Keratinocyte (primary cell): Measurements from ENCODE around the gene PLXNA1. TPM values are rescaled to one million over a fixed set of nuclear protein-coding genes. Genes with fewer than 3 reads are reported as not detected.

Experiments
- DNase-seq: peaks from one replicate; pipeline ENCODE4 v3.0.0-alpha.2; 2011; ENCODE audit warnings: low read depth, missing footprints, low spot score
- FAIRE-seq: peaks from 2 replicates; lab custom pipeline; 2011; peaks lifted over from hg19 to GRCh38; lab: Jason Lieb, UNC
- H2AFZ ChIP-seq: 2 replicates; pipeline ENCODE4 v1.6.0; 2012; ENCODE audit warnings: low read length, control low read depth, inconsistent platforms; ENCODE audit not compliant: control insufficient read depth
- H3K27ac ChIP-seq: 2 replicates; pipeline ENCODE4 v1.5.1; 2011; ENCODE audit warnings: low read length; ENCODE audit not compliant: control insufficient read depth, insufficient read depth
- H3K27me3 ChIP-seq: 3 replicates; pipeline ENCODE4 v1.6.0; 2011; ENCODE audit warnings: low read length; ENCODE audit not compliant: control insufficient read depth, insufficient read depth; ENCODE audit errors: extremely low read depth
- H3K36me3 ChIP-seq, 2 experiments: 2 replicates in 1 of 2; 3 replicates in 1 of 2; pipeline ENCODE4 v1.5.1; 2011; ENCODE audit warnings: low read length in 2 of 2, mild to moderate bottlenecking in 1 of 2; ENCODE audit not compliant: control insufficient read depth in 2 of 2, insufficient read depth in 2 of 2; ENCODE audit errors: extremely low read depth in 1 of 2
- H3K4me1 ChIP-seq: 3 replicates; pipeline ENCODE4 v1.5.1; 2011; ENCODE audit warnings: low read length; ENCODE audit not compliant: control insufficient read depth, insufficient read depth; ENCODE audit errors: extremely low read depth
- H3K4me2 ChIP-seq: 3 replicates; pipeline ENCODE4 v1.6.0; 2011; ENCODE audit warnings: low read depth, low read length; ENCODE audit not compliant: control insufficient read depth, insufficient read depth; ENCODE audit errors: extremely low read depth
- H3K4me3 ChIP-seq, 3 experiments: fragments of 200-600 bp in 1 of 3; sonication (generic) in 1 of 3; 2 replicates in 2 of 3; 3 replicates in 1 of 3; pipeline ENCODE4 v1.5.1; 2011 to 2016; ENCODE audit warnings: low read length in 3 of 3, mild to moderate bottlenecking in 3 of 3, control low read depth in 2 of 3, inconsistent platforms in 1 of 3, low read depth in 1 of 3, mixed read lengths in 1 of 3, mixed run types in 1 of 3, moderate library complexity in 1 of 3; ENCODE audit not compliant: control insufficient read depth in 2 of 3, insufficient read depth in 2 of 3; ENCODE audit errors: extremely low read depth in 1 of 3
- H3K79me2 ChIP-seq: 2 replicates; pipeline ENCODE4 v1.6.0; 2012; ENCODE audit warnings: low read length; ENCODE audit not compliant: control insufficient read depth, insufficient read depth
- H3K9ac ChIP-seq: 3 replicates; pipeline ENCODE4 v1.6.0; 2011; ENCODE audit warnings: low read length; ENCODE audit not compliant: control insufficient read depth, insufficient read depth; ENCODE audit errors: extremely low read depth
- H3K9me1 ChIP-seq: 3 replicates; pipeline ENCODE4 v1.6.0; 2011; ENCODE audit warnings: low read length; ENCODE audit not compliant: control insufficient read depth, insufficient read depth; ENCODE audit errors: extremely low read depth
- H3K9me3 ChIP-seq: 2 replicates; pipeline ENCODE4 v1.5.1; 2012; ENCODE audit warnings: low read depth, low read length; ENCODE audit not compliant: control insufficient read depth
- H4K20me1 ChIP-seq: 3 replicates; pipeline ENCODE4 v1.6.0; 2011; ENCODE audit warnings: low read length; ENCODE audit not compliant: control insufficient read depth, insufficient read depth; ENCODE audit errors: extremely low read depth
- EZH2 ChIP-seq: IDR thresholded peaks from one replicate; pipeline ENCODE4 v1.6.1; 2012; ENCODE audit warnings: inconsistent platforms, mild to moderate bottlenecking, low read length, moderate library complexity
- dilution Hi-C: fragments of 300-500 bp; cut with MboI; formaldehyde crosslinking; loops from one replicate; pipeline ENCODE4 v1.7.0; 2020; ENCODE audit warnings: low sequenced_read_pairs; ENCODE audit not compliant: extremely low pct_ligation_motif_present
- polyA plus RNA-seq, 5 experiments: library from polyadenylated mRNA; depleted of rRNA in 3 of 5; stranded (reverse) in 3 of 5; stranded (forward) in 1 of 5; unstranded in 1 of 5; fragments of >200 nt; gene quantifications; 1 replicate in 1 of 5; 2 replicates in 3 of 5; 3 replicates in 1 of 5; pipeline versions ENCODE4 v1.2.1 to v1.2.3, GENCODE V29; 2011 to 2012; ENCODE audit warnings: missing spikeins in 2 of 5, low read depth in 1 of 5, low replicate concordance in 1 of 5
- TF ChIP-seq, protein P1 (sequence below), 3 experiments: IDR thresholded peaks in 1 of 3; conservative IDR thresholded peaks in 1 of 3; optimal IDR thresholded peaks in 1 of 3; 2 replicates in 2 of 3; 3 replicates in 1 of 3; pipeline versions ENCODE3 to v1.5.1; 2011; ENCODE audit warnings: low read length in 3 of 3, mild to moderate bottlenecking in 3 of 3, moderate library complexity in 2 of 3, control low read depth in 1 of 3, inconsistent platforms in 1 of 3; ENCODE audit not compliant: insufficient read depth in 2 of 3; ENCODE audit errors: extremely low read depth in 1 of 3

Gene PLXNA1
- polyA plus RNA-seq, 1 donor (not counting 4 experiments of a cell fraction or from before 2014, with no cell fraction given), result 38.4 TPM

DNA sequence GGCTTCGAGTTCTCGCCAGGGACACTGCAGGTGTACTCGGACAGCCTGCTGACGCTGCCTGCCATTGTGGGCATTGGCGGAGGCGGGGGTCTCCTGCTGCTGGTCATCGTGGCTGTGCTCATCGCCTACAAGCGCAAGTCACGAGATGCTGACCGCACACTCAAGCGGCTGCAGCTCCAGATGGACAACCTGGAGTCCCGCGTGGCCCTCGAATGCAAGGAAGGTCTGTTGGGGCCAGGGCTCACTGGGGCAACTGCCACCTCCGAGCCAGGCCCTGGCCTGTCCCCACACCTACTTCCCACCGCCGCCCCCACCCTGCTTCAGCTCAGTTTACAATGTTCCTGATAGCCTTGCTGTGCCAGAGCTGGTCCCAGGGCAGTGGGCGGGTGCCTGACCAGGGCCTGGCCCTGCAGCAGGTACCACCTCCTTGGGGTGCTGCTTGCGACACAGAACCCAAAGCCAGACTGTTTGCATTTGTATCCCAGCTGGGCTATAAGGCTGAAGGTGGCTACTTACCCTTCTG is 35.5 kb downstream of the PLXNA1 start:
- no peak overlapping the region for H3K27ac ChIP-seq
- no peaks in the 10 kb centered on the region for H3K9me1 ChIP-seq
- H3K36me3 ChIP-seq, result peaks cover 46 to 53% of the 10 kb centered on the region in 2 experiments
- peaks cover 4% of the 10 kb centered on the region for H3K79me2 ChIP-seq
- DNase-seq (no peak), FAIRE-seq (no peak)
- H3K4me3 ChIP-seq, result no peak overlapping the region
- dilution Hi-C loops, result no loop called here
- peaks cover 11% of the 10 kb centered on the region for H4K20me1 ChIP-seq
- TF ChIP-seq EZH2, result no peak
- TF ChIP-seq, protein P1, sequence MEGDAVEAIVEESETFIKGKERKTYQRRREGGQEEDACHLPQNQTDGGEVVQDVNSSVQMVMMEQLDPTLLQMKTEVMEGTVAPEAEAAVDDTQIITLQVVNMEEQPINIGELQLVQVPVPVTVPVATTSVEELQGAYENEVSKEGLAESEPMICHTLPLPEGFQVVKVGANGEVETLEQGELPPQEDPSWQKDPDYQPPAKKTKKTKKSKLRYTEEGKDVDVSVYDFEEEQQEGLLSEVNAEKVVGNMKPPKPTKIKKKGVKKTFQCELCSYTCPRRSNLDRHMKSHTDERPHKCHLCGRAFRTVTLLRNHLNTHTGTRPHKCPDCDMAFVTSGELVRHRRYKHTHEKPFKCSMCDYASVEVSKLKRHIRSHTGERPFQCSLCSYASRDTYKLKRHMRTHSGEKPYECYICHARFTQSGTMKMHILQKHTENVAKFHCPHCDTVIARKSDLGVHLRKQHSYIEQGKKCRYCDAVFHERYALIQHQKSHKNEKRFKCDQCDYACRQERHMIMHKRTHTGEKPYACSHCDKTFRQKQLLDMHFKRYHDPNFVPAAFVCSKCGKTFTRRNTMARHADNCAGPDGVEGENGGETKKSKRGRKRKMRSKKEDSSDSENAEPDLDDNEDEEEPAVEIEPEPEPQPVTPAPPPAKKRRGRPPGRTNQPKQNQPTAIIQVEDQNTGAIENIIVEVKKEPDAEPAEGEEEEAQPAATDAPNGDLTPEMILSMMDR (optimal IDR thresholded peaks at IDR 0.05 in 1 of 3, IDR thresholded peaks at IDR 0.05 in 1 of 3, conservative IDR thresholded peaks at IDR 0.05 in 1 of 3; ENCODE audit: extremely low read depth in 1 of 3, insufficient read depth in 2 of 3, low read length in 3 of 3), result no peak
- H3K4me1 ChIP-seq, result peaks cover 14% of the 10 kb centered on the region
- no peak overlapping the region for H2AFZ ChIP-seq
- no peak overlapping the region for H3K9ac ChIP-seq
- H3K27me3 ChIP-seq, result no peaks in the 10 kb centered on the region
- H3K9me3 ChIP-seq, result no peaks in the 10 kb centered on the region
- H3K4me2 ChIP-seq, result no peak overlapping the region

GRCh38 chr3:127019449-127019848 is 36.5 kb downstream of the PLXNA1 start:
- Histone ChIP-seq H3K9ac (no peak overlapping the region), H3K4me1 (peaks cover 14% of the 10 kb centered on the region), H4K20me1 (peaks cover 11% of the 10 kb centered on the region), H3K36me3 (peaks cover 50 to 55% of the 10 kb centered on the region in 2 experiments), H3K4me3 (no peak overlapping the region), H3K4me2 (peak overlapping the region; percentile 23), H3K27me3 (no peaks in the 10 kb centered on the region), H3K9me3 (no peaks in the 10 kb centered on the region), H3K79me2 (peaks cover 4% of the 10 kb centered on the region), H2AFZ (no peak overlapping the region), H3K27ac (no peak overlapping the region), H3K9me1 (no peaks in the 10 kb centered on the region)
- FAIRE-seq (peak; percentile 84), DNase-seq (no peak)
- dilution Hi-C loops, result no loop called here
- TF ChIP-seq EZH2, result no peak
- TF ChIP-seq, protein P1 (optimal IDR thresholded peaks at IDR 0.05 in 1 of 3, IDR thresholded peaks at IDR 0.05 in 1 of 3, conservative IDR thresholded peaks at IDR 0.05 in 1 of 3; ENCODE audit: extremely low read depth in 1 of 3, insufficient read depth in 2 of 3, low read length in 3 of 3), result no peak
